Measurements from ENCODE around the gene TRNP1. TPM values are rescaled to one million over a fixed set of nuclear protein-coding genes. Genes with fewer than 3 reads are reported as not detected.

TRNP1 gene
- total RNA-seq, 1 donor from 2014 or later = 13.0 TPM

- intact Hi-C loops (cut with DNase I) = no loop called here
- no peak overlapping the region for H3K4me3 ChIP-seq
- H3K4me1 ChIP-seq = peaks cover 75% of the 10 kb centered on the region
- H3K27ac ChIP-seq = no peak overlapping the region
- H3K9me3 ChIP-seq = no peaks in the 10 kb centered on the region
- TF ChIP-seq POLR2A (IDR thresholded peaks at IDR 0.05) = no peak
- H3K27me3 ChIP-seq = no peaks in the 10 kb centered on the region
- no peak for DNase-seq (ENCODE audit: extremely low spot score in 2 of 2)
- H3K36me3 ChIP-seq = peaks cover 0 to 21% of the 10 kb centered on the region in 2 donors
Measured at GRCh38 chr1:27005166-27005530, 11.7 kb downstream of the TRNP1 start.

GRCh38 chr1:27005648-27006496, 12.4 kb downstream of the TRNP1 start:
- Histone ChIP-seq H3K27ac (no peak overlapping the region), H3K4me3 (no peak overlapping the region), H3K36me3 (peaks cover 0 to 21% of the 10 kb centered on the region in 2 donors), H3K4me1 (peaks cover 74% of the 10 kb centered on the region), H3K27me3 (no peaks in the 10 kb centered on the region), H3K9me3 (no peaks in the 10 kb centered on the region)
- TF ChIP-seq POLR2A (IDR thresholded peaks at IDR 0.05) (no peak), POLR2AphosphoS5 (IDR thresholded peaks at IDR 0.05; ENCODE audit: insufficient read depth in 1 of 2, low read depth in 1 of 2) (peak in 1 of 2 donors; percentile 36)
- intact Hi-C loops (cut with DNase I) = no loop called here
- no peak for DNase-seq (ENCODE audit: extremely low spot score in 2 of 2)

- no peak for DNase-seq (ENCODE audit: extremely low spot score in 2 of 2)
- H3K27ac ChIP-seq = no peak overlapping the region
Measured at GRCh38 chr1:27006683-27007082, 13.2 kb downstream of the TRNP1 start.

GRCh38 chr1:27007909-27008582, 14.6 kb downstream of the TRNP1 start:
- H3K4me3 ChIP-seq = no peak overlapping the region
- intact Hi-C loops (cut with DNase I) = no loop called here

More at GRCh38 chr1:27006683-27007082, 13.2 kb downstream of the TRNP1 start:
- H3K36me3 ChIP-seq = peaks cover 0 to 21% of the 10 kb centered on the region in 2 donors
- TF ChIP-seq CTCF (IDR thresholded peaks at IDR 0.05) (no peak), POLR2A (IDR thresholded peaks at IDR 0.05) (no peak), POLR2AphosphoS5 (IDR thresholded peaks at IDR 0.05; ENCODE audit: insufficient read depth in 1 of 2, low read depth in 1 of 2) (no peak)
- H3K27me3 ChIP-seq = no peaks in the 10 kb centered on the region
- no peaks in the 10 kb centered on the region for H3K9me3 ChIP-seq
- H3K4me1 ChIP-seq = peaks cover 72% of the 10 kb centered on the region
- H3K4me3 ChIP-seq = no peak overlapping the region
- intact Hi-C loops (cut with DNase I) = no loop called here

GRCh38 chr1:27009601-27010197, 16.2 kb downstream of the TRNP1 start:
- DNase-seq (ENCODE audit: extremely low spot score in 2 of 2) = no peak
- Histone ChIP-seq H3K9me3 (no peaks in the 10 kb centered on the region), H3K4me3 (peak overlapping the region; percentile 57 to 74), H3K36me3 (peaks cover 0 to 15% of the 10 kb centered on the region in 2 donors), H3K4me1 (peaks cover 53% of the 10 kb centered on the region), H3K27ac (peak overlapping the region; percentile 87), H3K27me3 (no peaks in the 10 kb centered on the region)
- intact Hi-C loops (cut with DNase I) = no loop called here
- TF ChIP-seq POLR2AphosphoS5 (IDR thresholded peaks at IDR 0.05; ENCODE audit: insufficient read depth in 1 of 2, low read depth in 1 of 2) (peak in 1 of 2 donors; percentile 65), CTCF (IDR thresholded peaks at IDR 0.05) (no peak), POLR2A (IDR thresholded peaks at IDR 0.05) (no peak)

More at GRCh38 chr1:27007909-27008582, 14.6 kb downstream of the TRNP1 start:
- Histone ChIP-seq H3K4me1 (peaks cover 64% of the 10 kb centered on the region), H3K27ac (peak overlapping the region; percentile 87), H3K27me3 (no peaks in the 10 kb centered on the region), H3K36me3 (peaks cover 0 to 21% of the 10 kb centered on the region in 2 donors), H3K9me3 (no peaks in the 10 kb centered on the region)
- TF ChIP-seq POLR2AphosphoS5 (IDR thresholded peaks at IDR 0.05; ENCODE audit: insufficient read depth in 1 of 2, low read depth in 1 of 2) (peak; percentile 53 to 55), POLR2A (IDR thresholded peaks at IDR 0.05) (no peak), CTCF (IDR thresholded peaks at IDR 0.05) (no peak)
- DNase-seq (ENCODE audit: extremely low spot score in 2 of 2) = no peak
